Kidney (tissue), 14 donors: ENCODE data around the gene KIF6. TPM values are rescaled to one million over a fixed set of nuclear protein-coding genes. Genes with fewer than 3 reads are reported as not detected.

ENCODE experiments used
- DNase-seq, 5 donors: peaks; one replicate each; pipeline ENCODE4 v3.0.0-alpha.2; 2013 to 2020
- FAIRE-seq: peaks from 2 replicates; lab custom pipeline; 2012; peaks lifted over from hg19 to GRCh38; lab: Jason Lieb, UNC
- H3K27ac ChIP-seq, 2 donors: one replicate each; pipeline ENCODE4 v1.7.0; 2013; ENCODE audit warnings: low read depth in 2 of 2, low read length in 2 of 2, inconsistent platforms in 1 of 2
- H3K27me3 ChIP-seq: one replicate; pipeline ENCODE4 v1.7.1; 2013; ENCODE audit warnings: low read length, inconsistent platforms; ENCODE audit not compliant: control insufficient read depth, insufficient read depth
- H3K36me3 ChIP-seq, 3 donors: one replicate each; pipeline versions ENCODE4 v1.7.0 to v1.7.1; 2013; ENCODE audit warnings: low read length in 3 of 3, control low read depth in 1 of 3, inconsistent platforms in 1 of 3; ENCODE audit not compliant: insufficient read depth in 3 of 3, control insufficient read depth in 2 of 3
- H3K4me1 ChIP-seq, 3 donors: one replicate each; pipeline versions ENCODE4 v1.7.0 to v1.7.1; 2013; ENCODE audit warnings: low read length in 3 of 3, inconsistent platforms in 1 of 3, low read depth in 1 of 3; ENCODE audit not compliant: control insufficient read depth in 2 of 3, insufficient read depth in 2 of 3
- H3K4me3 ChIP-seq, 3 donors: one replicate each; pipeline versions ENCODE4 v1.7.0 to v1.8.1; 2013; ENCODE audit warnings: low read length in 3 of 3, control low read depth in 1 of 3, inconsistent platforms in 1 of 3
- H3K9ac ChIP-seq, 3 donors: one replicate each; pipeline versions ENCODE4 v1.7.0 to v1.7.1; 2013; ENCODE audit warnings: low read length in 3 of 3, control low read depth in 1 of 3, inconsistent platforms in 1 of 3
- H3K9me3 ChIP-seq, 3 donors: one replicate each; pipeline versions ENCODE4 v1.7.0 to v1.7.1; 2013; ENCODE audit warnings: low read length in 3 of 3, control low read depth in 1 of 3, inconsistent platforms in 1 of 3; ENCODE audit not compliant: control insufficient read depth in 2 of 3, insufficient read depth in 1 of 3
- intact Hi-C: fragments of 100-400 bp; cut with DNase I; formaldehyde crosslinking; loops from one replicate; pipeline ENCODE4 v1.11.1; 2022
- polyA plus RNA-seq: library from polyadenylated mRNA; stranded (reverse); fragments of 350-450 nt; fragmentation: Illumina TruSeq; extraction: RNeasy Lipid Tissue Mini Kit (QIAGEN cat#74804); gene quantifications from one replicate; pipeline ENCODE4 v1.2.3, GENCODE V29; 2014; ENCODE audit warnings: low read depth, low replicate concordance; ENCODE audit not compliant: insufficient read depth
- total RNA-seq: library from RNA; stranded (reverse); fragmentation: NEBNext Ultra II Directional; extraction: Animal tissue kit (Norgen Biotek cat#: 25700); gene quantifications from one replicate; pipeline ENCODE4 v1.2.1, GENCODE V29; 2021
- TF ChIP-seq, protein P1 (sequence below): IDR thresholded peaks from 3 replicates; pipeline ENCODE4 v1.5.1; 2012; ENCODE audit warnings: mild to moderate bottlenecking, moderate library complexity, borderline replicate concordance; ENCODE audit not compliant: insufficient read depth; ENCODE audit errors: extremely low read depth
- donor health status: control.
- donor health status: control.
- donor health status: control.
- donor health status: control.
- donor health status: control.
- donor health status: DM: yes; HTN: yes; CAD: no.
- donor health status: Normal renal cell carcinoma (clear cell type).

Gene KIF6
- total and polyA plus RNA-seq, 2 donors from 2014 or later: 1.7 to 2.9 TPM

GRCh38 chr6:39377539-39377950, 347.7 kb downstream of the KIF6 start:
- TF ChIP-seq, protein P1, sequence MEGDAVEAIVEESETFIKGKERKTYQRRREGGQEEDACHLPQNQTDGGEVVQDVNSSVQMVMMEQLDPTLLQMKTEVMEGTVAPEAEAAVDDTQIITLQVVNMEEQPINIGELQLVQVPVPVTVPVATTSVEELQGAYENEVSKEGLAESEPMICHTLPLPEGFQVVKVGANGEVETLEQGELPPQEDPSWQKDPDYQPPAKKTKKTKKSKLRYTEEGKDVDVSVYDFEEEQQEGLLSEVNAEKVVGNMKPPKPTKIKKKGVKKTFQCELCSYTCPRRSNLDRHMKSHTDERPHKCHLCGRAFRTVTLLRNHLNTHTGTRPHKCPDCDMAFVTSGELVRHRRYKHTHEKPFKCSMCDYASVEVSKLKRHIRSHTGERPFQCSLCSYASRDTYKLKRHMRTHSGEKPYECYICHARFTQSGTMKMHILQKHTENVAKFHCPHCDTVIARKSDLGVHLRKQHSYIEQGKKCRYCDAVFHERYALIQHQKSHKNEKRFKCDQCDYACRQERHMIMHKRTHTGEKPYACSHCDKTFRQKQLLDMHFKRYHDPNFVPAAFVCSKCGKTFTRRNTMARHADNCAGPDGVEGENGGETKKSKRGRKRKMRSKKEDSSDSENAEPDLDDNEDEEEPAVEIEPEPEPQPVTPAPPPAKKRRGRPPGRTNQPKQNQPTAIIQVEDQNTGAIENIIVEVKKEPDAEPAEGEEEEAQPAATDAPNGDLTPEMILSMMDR: peak; percentile 55
- H3K27me3 ChIP-seq: no peaks in the 10 kb centered on the region
- no peak overlapping the region for H3K9ac ChIP-seq
- H3K36me3 ChIP-seq: no peaks in the 10 kb centered on the region
- peaks cover 0 to 3% (median 0%) of the 10 kb centered on the region in 3 donors for H3K4me1 ChIP-seq
- no peak overlapping the region for H3K4me3 ChIP-seq
- intact Hi-C loops: no loop called here
- H3K9me3 ChIP-seq: no peaks in the 10 kb centered on the region
- peak in 4 of 5 donors; percentile 79 to 94 (median 86) for DNase-seq
- FAIRE-seq: no peak
- H3K27ac ChIP-seq: no peak overlapping the region

DNA sequence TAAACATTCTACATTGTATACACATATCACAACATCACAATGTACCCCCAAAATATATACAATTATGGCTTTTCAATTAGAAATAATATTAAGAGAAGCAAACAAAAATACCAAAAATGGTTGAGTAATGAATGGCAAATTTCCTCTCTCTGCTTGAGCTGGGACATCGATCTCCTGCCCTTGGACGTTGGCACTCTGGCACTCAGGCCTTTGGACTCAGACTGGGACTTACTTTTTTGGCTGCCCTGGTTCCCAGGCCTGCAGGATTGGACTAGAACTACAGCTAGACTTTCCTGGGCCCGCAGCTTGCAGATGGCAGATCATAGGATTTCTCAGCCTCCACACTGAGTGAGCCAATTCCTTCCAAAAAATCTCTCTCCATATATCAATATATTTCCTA, 349.8 kb downstream of the KIF6 start:
- no peak for FAIRE-seq

GRCh38 chr6:39370390-39370789, 354.8 kb downstream of the KIF6 start:
- FAIRE-seq: no peak
- no peaks in the 10 kb centered on the region for H3K4me1 ChIP-seq
- intact Hi-C loops: no loop called here

More for the DNA sequence above, 349.8 kb downstream of the KIF6 start:
- TF ChIP-seq, protein P1: no peak
- no peaks in the 10 kb centered on the region for H3K9me3 ChIP-seq
- H3K4me3 ChIP-seq: no peak overlapping the region
- no peak for DNase-seq
- no peak overlapping the region for H3K27ac ChIP-seq
- no peaks in the 10 kb centered on the region for H3K27me3 ChIP-seq
- intact Hi-C loops: no loop called here
- H3K4me1 ChIP-seq: peaks cover 0 to 3% (median 0%) of the 10 kb centered on the region in 3 donors
- H3K36me3 ChIP-seq: no peaks in the 10 kb centered on the region
- H3K9ac ChIP-seq: no peak overlapping the region

More at GRCh38 chr6:39370390-39370789, 354.8 kb downstream of the KIF6 start:
- no peak for DNase-seq
- H3K9me3 ChIP-seq: no peaks in the 10 kb centered on the region
- no peak overlapping the region for H3K9ac ChIP-seq
- H3K36me3 ChIP-seq: no peaks in the 10 kb centered on the region
- no peaks in the 10 kb centered on the region for H3K27me3 ChIP-seq
- TF ChIP-seq, protein P1: no peak
- H3K27ac ChIP-seq: no peak overlapping the region
- H3K4me3 ChIP-seq: no peak overlapping the region
